IgD-negative memory B cell (primary cell): ENCODE results near the gene GJB4. TPM values are rescaled to one million over a fixed set of nuclear protein-coding genes. Genes with fewer than 3 reads are reported as not detected.

Experiments used
- H3K27ac Mint-ChIP-seq, 3 donors: one replicate each; pipeline ENCODE4 v1.8.0; 2020 to 2022; ENCODE audit warnings: mild to moderate bottlenecking in 3 of 3, mixed read lengths in 3 of 3, moderate library complexity in 1 of 3
- H3K27me3 Mint-ChIP-seq: one replicate; pipeline ENCODE4 v1.8.0; 2021; ENCODE audit warnings: mixed read lengths
- H3K36me3 Mint-ChIP-seq: one replicate; pipeline ENCODE4 v1.8.0; 2020; ENCODE audit warnings: mild to moderate bottlenecking, mixed read lengths
- H3K4me1 Mint-ChIP-seq, 3 donors: one replicate each; pipeline ENCODE4 v1.8.0; 2020 to 2022; ENCODE audit warnings: mixed read lengths in 3 of 3, mild to moderate bottlenecking in 1 of 3
- H3K4me3 Mint-ChIP-seq, 4 donors: one replicate each; pipeline ENCODE4 v1.8.0; 2020 to 2022; ENCODE audit warnings: mild to moderate bottlenecking in 4 of 4, mixed read lengths in 4 of 4, moderate library complexity in 3 of 4
- H3K9me3 Mint-ChIP-seq, 3 donors: one replicate each; pipeline ENCODE4 v1.8.0; 2020 to 2021; ENCODE audit warnings: mixed read lengths in 3 of 3, mild to moderate bottlenecking in 1 of 3
- polyA plus RNA-seq: library from polyadenylated mRNA; unstranded; fragments of 300-500 nt; fragmentation: Illumina TruSeq; gene quantifications from one replicate; pipeline ENCODE4 v1.2.3, GENCODE V29; 2021

Gene GJB4
- polyA plus RNA-seq, 1 donor from 2014 or later, result not detected

- Mint-ChIP-seq H3K4me1 (peaks cover 0 to 4% (median 0%) of the 10 kb centered on the region in 3 donors), H3K27ac (peak overlapping the region in 1 of 3 donors; percentile 78), H3K4me3 (no peak overlapping the region), H3K9me3 (no peaks in the 10 kb centered on the region), H3K27me3 (peaks cover 5% of the 10 kb centered on the region), H3K36me3 (no peaks in the 10 kb centered on the region)
These were observed 19.2 kb upstream of the GJB4 start for GRCh38 chr1:34740161-34740868.

DNA sequence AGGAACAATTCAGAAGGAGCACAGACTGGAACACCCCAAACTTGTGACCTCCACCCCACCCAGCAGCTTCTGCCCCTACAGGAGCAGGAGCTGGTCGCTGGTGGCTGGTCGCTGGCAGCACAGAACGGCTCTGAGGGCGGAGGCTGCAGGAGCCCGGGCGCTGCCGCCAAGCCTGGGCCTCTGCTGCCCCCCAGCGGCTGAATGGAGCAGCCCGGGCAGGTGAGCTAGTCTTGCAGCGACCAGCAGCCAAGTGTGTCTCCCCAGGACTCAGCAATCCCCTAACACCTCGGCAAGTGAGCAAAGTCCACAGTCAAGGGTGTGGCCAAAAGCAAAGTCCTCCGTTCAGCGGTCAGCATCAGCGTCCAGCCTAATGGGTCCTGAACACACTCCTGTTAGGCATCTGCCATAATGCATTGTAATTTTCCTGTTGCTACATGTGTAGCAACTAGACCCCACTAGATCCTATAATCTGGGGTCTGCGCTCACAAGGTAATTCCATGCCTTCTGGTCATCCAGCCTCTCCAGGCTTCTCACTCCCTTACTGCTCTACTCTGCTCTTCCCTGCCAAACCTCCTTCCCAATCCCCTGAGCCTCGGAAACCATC lies 16.8 kb upstream of the GJB4 start:
- Mint-ChIP-seq H3K27me3 (peaks cover 2% of the 10 kb centered on the region), H3K9me3 (no peaks in the 10 kb centered on the region), H3K36me3 (no peaks in the 10 kb centered on the region), H3K4me3 (no peak overlapping the region), H3K27ac (no peak overlapping the region), H3K4me1 (peaks cover 0 to 4% (median 0%) of the 10 kb centered on the region in 3 donors)

- Mint-ChIP-seq H3K27ac (no peak overlapping the region), H3K4me3 (no peak overlapping the region), H3K27me3 (peaks cover 4% of the 10 kb centered on the region), H3K36me3 (no peaks in the 10 kb centered on the region), H3K9me3 (no peaks in the 10 kb centered on the region), H3K4me1 (peaks cover 0 to 4% (median 0%) of the 10 kb centered on the region in 3 donors)
These were observed 15.8 kb upstream of the GJB4 start for GRCh38 chr1:34743775-34744174.

GRCh38 chr1:34744851-34745250 lies 14.7 kb upstream of the GJB4 start:
- Mint-ChIP-seq H3K27me3 (peaks cover 4% of the 10 kb centered on the region), H3K4me1 (peaks cover 0 to 4% (median 0%) of the 10 kb centered on the region in 3 donors), H3K4me3 (no peak overlapping the region), H3K9me3 (no peaks in the 10 kb centered on the region), H3K36me3 (no peaks in the 10 kb centered on the region), H3K27ac (no peak overlapping the region)

DNA sequence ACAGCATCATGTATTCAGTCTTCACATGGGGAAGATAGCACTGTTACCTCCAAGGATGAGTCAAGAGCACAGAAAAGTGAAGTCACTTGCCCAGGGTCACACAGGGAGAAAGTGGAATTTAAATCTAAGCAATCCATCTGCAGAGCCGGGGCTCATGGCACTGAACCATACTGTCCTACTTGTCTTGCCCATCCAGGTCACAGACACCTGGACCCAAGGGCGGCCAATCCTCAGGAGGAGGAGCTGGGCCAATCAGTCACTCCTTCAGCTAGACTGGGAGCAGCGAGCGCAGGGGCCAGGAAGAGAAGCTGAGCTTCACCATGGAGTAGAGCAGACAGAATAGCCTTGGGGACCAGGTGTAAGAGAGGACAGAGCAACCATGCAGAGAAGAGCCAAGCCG lies 13.9 kb upstream of the GJB4 start:
- Mint-ChIP-seq H3K4me1 (peaks cover 0 to 4% (median 0%) of the 10 kb centered on the region in 3 donors), H3K9me3 (no peaks in the 10 kb centered on the region), H3K27me3 (peaks cover 4% of the 10 kb centered on the region), H3K4me3 (no peak overlapping the region), H3K36me3 (no peaks in the 10 kb centered on the region), H3K27ac (no peak overlapping the region)

DNA sequence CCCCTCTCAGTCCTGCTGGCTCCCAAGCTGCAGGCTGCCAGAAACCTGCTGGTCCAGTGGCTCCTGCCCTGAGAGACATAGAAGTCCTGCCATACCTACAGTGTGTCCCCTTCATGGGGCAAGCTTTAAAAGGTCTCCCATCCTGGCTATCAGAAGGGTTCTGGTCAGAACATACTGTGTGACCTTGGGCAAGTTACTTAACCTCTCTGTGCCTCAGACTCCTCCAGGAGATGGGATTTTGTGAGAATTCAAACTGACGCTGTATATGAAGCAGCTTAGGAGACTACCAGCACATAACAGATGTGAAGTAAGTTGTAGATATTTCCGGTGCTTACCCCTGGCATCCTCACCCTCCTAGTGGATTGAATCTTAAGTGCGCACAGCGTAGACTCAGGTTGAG lies 13.4 kb upstream of the GJB4 start:
- H3K27ac Mint-ChIP-seq, result no peak overlapping the region
- H3K36me3 Mint-ChIP-seq, result no peaks in the 10 kb centered on the region
- H3K4me1 Mint-ChIP-seq, result peaks cover 0 to 4% (median 0%) of the 10 kb centered on the region in 3 donors
- H3K9me3 Mint-ChIP-seq, result no peaks in the 10 kb centered on the region
- peaks cover 4% of the 10 kb centered on the region for H3K27me3 Mint-ChIP-seq
- H3K4me3 Mint-ChIP-seq, result no peak overlapping the region

DNA sequence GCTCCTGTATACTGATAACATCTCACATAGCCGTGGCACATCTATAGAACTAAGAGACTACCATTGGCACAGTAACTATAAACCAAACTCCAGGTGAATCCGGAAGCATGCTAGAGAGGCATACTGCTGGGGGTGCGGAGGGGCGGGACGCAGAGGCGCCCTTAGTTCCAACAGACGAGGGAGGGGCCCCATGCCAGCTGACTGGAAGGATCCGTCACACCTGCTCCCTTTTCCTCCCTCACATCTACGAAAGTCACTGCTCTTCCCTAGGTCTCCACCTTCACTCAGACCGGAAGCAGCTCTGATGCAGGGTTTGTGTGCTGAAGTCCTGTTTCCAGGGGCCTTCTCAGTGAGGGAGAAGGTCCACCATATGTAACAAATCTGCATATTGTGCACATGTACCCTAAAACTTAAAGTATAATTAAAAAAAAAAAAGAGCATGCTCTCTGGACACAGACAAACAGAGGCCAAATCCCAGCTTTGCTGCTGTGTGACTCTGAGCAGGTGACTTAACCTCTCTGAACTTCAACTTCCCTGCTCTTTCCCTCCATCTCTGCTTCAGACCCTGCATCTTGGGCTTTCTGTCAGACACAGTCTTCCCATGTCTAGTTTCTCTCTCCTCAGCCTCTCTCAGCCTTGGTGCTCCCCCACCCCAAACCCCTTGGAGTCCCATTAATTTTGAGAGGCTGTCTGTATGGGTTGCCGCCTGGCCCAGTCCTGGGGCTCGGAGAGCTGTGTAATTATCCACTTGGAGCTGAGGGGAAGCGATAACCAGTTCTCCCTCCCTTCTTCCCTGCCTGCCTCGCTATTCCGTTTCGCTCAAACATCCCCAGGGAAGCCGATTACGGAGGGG lies 12.5 kb upstream of the GJB4 start:
- Mint-ChIP-seq H3K27me3 (peaks cover 4% of the 10 kb centered on the region), H3K4me1 (peaks cover 0 to 4% (median 0%) of the 10 kb centered on the region in 3 donors), H3K27ac (no peak overlapping the region), H3K9me3 (no peaks in the 10 kb centered on the region), H3K36me3 (no peaks in the 10 kb centered on the region), H3K4me3 (no peak overlapping the region)

DNA sequence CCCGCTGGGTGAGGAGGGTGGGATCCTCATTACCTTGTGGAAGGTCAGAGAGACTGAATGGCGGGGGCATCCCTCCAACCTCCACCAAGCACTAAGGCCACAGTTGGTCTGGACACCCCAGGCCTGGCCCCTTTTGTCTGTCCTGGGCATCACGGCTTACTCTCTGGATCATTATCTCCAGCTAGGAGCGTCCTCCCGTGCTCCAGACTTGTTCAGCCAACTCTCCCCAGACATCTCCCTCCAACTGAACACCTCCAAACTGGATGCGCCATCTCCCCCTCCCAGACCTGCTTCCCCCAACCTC lies 11.9 kb upstream of the GJB4 start:
- no peaks in the 10 kb centered on the region for H3K36me3 Mint-ChIP-seq
- H3K4me3 Mint-ChIP-seq, result no peak overlapping the region
- H3K9me3 Mint-ChIP-seq, result no peaks in the 10 kb centered on the region
- H3K27ac Mint-ChIP-seq, result no peak overlapping the region
- peaks cover 4% of the 10 kb centered on the region for H3K27me3 Mint-ChIP-seq
- no peaks in the 10 kb centered on the region for H3K4me1 Mint-ChIP-seq

- H3K27ac Mint-ChIP-seq, result no peak overlapping the region
- H3K27me3 Mint-ChIP-seq, result peaks cover 7% of the 10 kb centered on the region
- no peaks in the 10 kb centered on the region for H3K36me3 Mint-ChIP-seq
- peaks cover 0 to 3% (median 2%) of the 10 kb centered on the region in 3 donors for H3K9me3 Mint-ChIP-seq
- no peaks in the 10 kb centered on the region for H3K4me1 Mint-ChIP-seq
- no peak overlapping the region for H3K4me3 Mint-ChIP-seq
These were observed 9.5 kb upstream of the GJB4 start for GRCh38 chr1:34749992-34750391.

DNA sequence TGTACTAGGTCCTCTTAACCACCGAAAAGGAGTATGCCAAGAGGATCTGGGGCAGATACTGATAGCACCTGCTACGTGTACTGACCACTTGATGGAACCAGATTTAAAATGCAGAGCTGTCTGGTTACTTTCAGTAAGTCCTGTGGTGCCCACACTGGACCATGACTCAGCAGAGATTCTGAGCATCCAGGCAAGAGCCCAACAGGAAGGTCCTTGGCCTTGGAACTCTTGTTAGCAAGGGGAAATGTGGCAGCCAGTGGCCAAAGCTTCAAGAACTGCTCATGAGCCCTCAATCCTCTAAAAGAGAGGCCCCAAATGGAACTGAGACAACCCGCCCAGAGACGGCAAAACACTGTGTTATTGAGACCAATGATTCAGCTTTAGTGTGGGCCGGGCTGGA lies 8.9 kb upstream of the GJB4 start:
- Mint-ChIP-seq H3K4me3 (no peak overlapping the region), H3K27ac (no peak overlapping the region), H3K27me3 (peaks cover 5% of the 10 kb centered on the region), H3K36me3 (no peaks in the 10 kb centered on the region), H3K4me1 (no peaks in the 10 kb centered on the region), H3K9me3 (peaks cover 0 to 3% (median 2%) of the 10 kb centered on the region in 3 donors)

GRCh38 chr1:34753163-34753562 lies 6.4 kb upstream of the GJB4 start:
- Mint-ChIP-seq H3K9me3 (peaks cover 0 to 3% (median 2%) of the 10 kb centered on the region in 3 donors), H3K36me3 (no peaks in the 10 kb centered on the region), H3K4me1 (peaks cover 0 to 1% (median 0%) of the 10 kb centered on the region in 3 donors), H3K27me3 (peaks cover 3% of the 10 kb centered on the region), H3K27ac (no peak overlapping the region), H3K4me3 (no peak overlapping the region)

DNA sequence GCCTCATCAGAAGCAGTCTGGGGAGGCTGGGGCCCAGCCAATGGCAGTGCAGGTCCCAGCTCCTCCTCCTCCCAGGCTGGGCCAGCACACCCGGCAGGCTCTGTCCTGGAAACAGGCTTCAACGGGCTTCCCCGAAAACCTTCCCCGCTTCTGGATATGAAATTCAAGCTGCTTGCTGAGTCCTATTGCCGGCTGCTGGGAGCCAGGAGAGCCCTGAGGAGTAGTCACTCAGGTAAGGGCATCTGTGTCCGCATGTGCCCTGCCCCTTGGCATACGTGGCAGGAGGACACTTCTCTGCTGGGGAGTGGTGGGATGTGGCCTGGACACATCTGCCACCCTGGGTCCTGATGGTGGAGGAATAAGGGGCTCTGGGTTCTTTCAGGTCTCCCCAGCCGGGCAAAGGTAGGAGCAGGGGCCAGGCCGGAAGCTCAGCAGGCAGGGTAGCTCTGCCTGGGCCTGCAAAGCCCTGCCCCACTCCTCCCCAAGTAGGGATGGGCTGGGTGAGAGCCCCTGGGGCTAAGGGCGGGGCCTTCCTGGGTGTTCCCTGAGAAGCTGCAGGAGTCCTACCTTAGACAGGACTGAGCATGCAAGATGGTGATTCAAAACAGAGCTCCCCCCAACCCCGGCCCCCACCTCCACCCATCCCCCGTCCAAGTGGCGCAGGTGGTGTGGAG lies 4.4 kb upstream of the GJB4 start, which contains the start of gene GJB5:
Gene GJB5 (plus strand): TSS at position 84 of the 674 bp plus-strand sequence. CDS start 2,284 bp downstream, outside the sequence.
- Mint-ChIP-seq H3K4me1 (peaks cover 0 to 1% (median 0%) of the 10 kb centered on the region in 3 donors), H3K4me3 (no peak within 1 kb of the TSS), H3K9me3 (peaks cover 0 to 3% (median 2%) of the 10 kb centered on the region in 3 donors), H3K36me3 (no peaks in the 10 kb centered on the region), H3K27ac (no peak within 1 kb of the TSS), H3K27me3 (peaks cover 3% of the 10 kb centered on the region)

GRCh38 chr1:34755961-34756360 lies 3.6 kb upstream of the GJB4 start:
- Mint-ChIP-seq H3K36me3 (no peaks in the 10 kb centered on the region), H3K27me3 (peaks cover 3% of the 10 kb centered on the region), H3K27ac (no peak overlapping the region), H3K9me3 (peaks cover 0 to 3% (median 2%) of the 10 kb centered on the region in 3 donors), H3K4me1 (peaks cover 0 to 1% (median 0%) of the 10 kb centered on the region in 3 donors), H3K4me3 (no peak overlapping the region)

- Mint-ChIP-seq H3K27ac (no peak overlapping the region), H3K27me3 (peaks cover 3% of the 10 kb centered on the region), H3K4me1 (peaks cover 0 to 1% (median 0%) of the 10 kb centered on the region in 3 donors), H3K36me3 (no peaks in the 10 kb centered on the region), H3K4me3 (no peak overlapping the region), H3K9me3 (peaks cover 0 to 3% (median 2%) of the 10 kb centered on the region in 3 donors)
These were observed 2.2 kb upstream of the GJB4 start for GRCh38 chr1:34757386-34757785.

DNA sequence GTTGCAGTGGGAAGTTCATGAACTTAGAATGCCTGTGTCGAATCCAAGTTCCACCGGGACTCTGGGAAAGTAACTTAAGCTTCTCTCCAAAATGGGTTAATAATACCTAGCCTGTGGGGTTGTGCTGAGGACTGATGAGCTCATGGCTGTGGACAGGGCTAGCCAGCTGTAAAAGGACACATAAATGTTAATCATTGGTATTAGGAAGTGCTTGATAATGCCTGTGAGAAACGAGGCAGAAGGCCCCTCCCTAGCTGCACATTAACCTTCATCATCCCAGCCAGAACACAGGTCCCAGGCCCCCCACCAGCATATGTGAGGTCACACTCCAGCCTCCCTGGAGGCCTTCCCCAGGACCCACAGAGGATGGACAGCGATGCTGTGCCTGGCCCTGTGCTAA lies 789 bp upstream of the GJB4 start:
- peaks cover 0 to 1% (median under 1%) of the 10 kb centered on the region in 3 donors for H3K9me3 Mint-ChIP-seq
- H3K27me3 Mint-ChIP-seq, result peaks cover 2% of the 10 kb centered on the region
- H3K27ac Mint-ChIP-seq, result no peak overlapping the region
- H3K4me3 Mint-ChIP-seq, result no peak overlapping the region
- H3K36me3 Mint-ChIP-seq, result no peaks in the 10 kb centered on the region
- H3K4me1 Mint-ChIP-seq, result peaks cover 0 to 1% (median 0%) of the 10 kb centered on the region in 3 donors
